Nephron progenitor cell (in vitro differentiated cells): ENCODE data around the gene ACVR1C.

ENCODE experiments used
- DNase-seq: peaks from one replicate; pipeline ENCODE4 v3.0.0; 2021
- H3K27ac Mint-ChIP-seq: 2 replicates; pipeline ENCODE4 v1.8.0; 2021; ENCODE audit warnings: mild to moderate bottlenecking, moderate library complexity, mixed read lengths
- H3K27me3 Mint-ChIP-seq: 2 replicates; pipeline ENCODE4 v1.8.0; 2021; ENCODE audit warnings: mild to moderate bottlenecking, low read depth, mixed read lengths; ENCODE audit not compliant: poor library complexity
- H3K36me3 Mint-ChIP-seq: 2 replicates; pipeline ENCODE4 v1.8.0; 2021; ENCODE audit warnings: low read depth, mixed read lengths
- H3K4me1 Mint-ChIP-seq: 2 replicates; pipeline ENCODE4 v1.8.0; 2021; ENCODE audit warnings: mixed read lengths
- H3K4me3 Mint-ChIP-seq: 2 replicates; pipeline ENCODE4 v1.8.0; 2021; ENCODE audit warnings: mild to moderate bottlenecking, moderate library complexity, mixed read lengths
- H3K9me3 Mint-ChIP-seq: 2 replicates; pipeline ENCODE4 v1.8.0; 2021; ENCODE audit warnings: mild to moderate bottlenecking, moderate library complexity, mixed read lengths
- CTCF ChIP-seq: fragments of 200-600 bp; sonication (generic); IDR thresholded peaks from 2 replicates; pipeline ENCODE4 v1.5.0; 2021; ENCODE audit warnings: antibody characterized with exemption

Gene ACVR1C

GRCh38 chr2:157620956-157621355, 7.7 kb downstream of the ACVR1C start:
- H3K27ac Mint-ChIP-seq, result no peak overlapping the region
- DNase-seq, result no peak
- peaks cover 16% of the 10 kb centered on the region for H3K9me3 Mint-ChIP-seq
- no peak for TF ChIP-seq CTCF
- no peaks in the 10 kb centered on the region for H3K36me3 Mint-ChIP-seq
- no peaks in the 10 kb centered on the region for H3K4me1 Mint-ChIP-seq
- peaks cover 22% of the 10 kb centered on the region for H3K27me3 Mint-ChIP-seq
- H3K4me3 Mint-ChIP-seq, result no peak overlapping the region

GRCh38 chr2:157611726-157612125, 16.9 kb downstream of the ACVR1C start:
- Mint-ChIP-seq H3K4me1 (no peaks in the 10 kb centered on the region), H3K27ac (no peak overlapping the region), H3K36me3 (peaks cover 4% of the 10 kb centered on the region), H3K9me3 (peaks cover 21% of the 10 kb centered on the region), H3K4me3 (no peak overlapping the region), H3K27me3 (peaks cover 8% of the 10 kb centered on the region)
- no peak for TF ChIP-seq CTCF
- DNase-seq, result no peak

- H3K9me3 Mint-ChIP-seq, result peaks cover 21% of the 10 kb centered on the region
- TF ChIP-seq CTCF, result no peak
- peaks cover 4% of the 10 kb centered on the region for H3K36me3 Mint-ChIP-seq
- DNase-seq, result no peak
- no peak overlapping the region for H3K27ac Mint-ChIP-seq
- H3K4me1 Mint-ChIP-seq, result no peaks in the 10 kb centered on the region
- peaks cover 11% of the 10 kb centered on the region for H3K27me3 Mint-ChIP-seq
- H3K4me3 Mint-ChIP-seq, result no peak overlapping the region
Observed at GRCh38 chr2:157611110-157611509, 17.6 kb downstream of the ACVR1C start.

- peaks cover 18% of the 10 kb centered on the region for H3K9me3 Mint-ChIP-seq
- peaks cover 4% of the 10 kb centered on the region for H3K36me3 Mint-ChIP-seq
- no peaks in the 10 kb centered on the region for H3K4me1 Mint-ChIP-seq
- peaks cover 15% of the 10 kb centered on the region for H3K27me3 Mint-ChIP-seq
- H3K27ac Mint-ChIP-seq, result no peak overlapping the region
- no peak for TF ChIP-seq CTCF
- no peak for DNase-seq
- no peak overlapping the region for H3K4me3 Mint-ChIP-seq
Observed at GRCh38 chr2:157606534-157606933, 22.1 kb downstream of the ACVR1C start.

GRCh38 chr2:157603198-157603597, 25.5 kb downstream of the ACVR1C start:
- H3K27ac Mint-ChIP-seq, result no peak overlapping the region

More at GRCh38 chr2:157603198-157603597, 25.5 kb downstream of the ACVR1C start:
- no peaks in the 10 kb centered on the region for H3K36me3 Mint-ChIP-seq
- no peak for DNase-seq
- TF ChIP-seq CTCF, result no peak
- H3K4me1 Mint-ChIP-seq, result no peaks in the 10 kb centered on the region
- no peak overlapping the region for H3K4me3 Mint-ChIP-seq
- peaks cover 22% of the 10 kb centered on the region for H3K27me3 Mint-ChIP-seq
- H3K9me3 Mint-ChIP-seq, result no peaks in the 10 kb centered on the region
